Measurements from ENCODE around the gene ADGRG6.

ADGRG6 gene

GRCh38 chr6:142304241-142304640 is 2.4 kb downstream of the ADGRG6 start:
- DNase-seq (ENCODE audit: low read depth) = no peak
- H3K4me3 ChIP-seq (ENCODE audit: low read length) = no peak overlapping the region
- TF ChIP-seq CTCF (conservative IDR thresholded peaks at IDR 0.05; ENCODE audit: low read depth, low read length) = no peak

- no peak overlapping the region for H3K4me3 ChIP-seq (ENCODE audit: low read length)
- DNase-seq (ENCODE audit: low read depth) = no peak
- TF ChIP-seq CTCF (conservative IDR thresholded peaks at IDR 0.05; ENCODE audit: low read depth, low read length) = no peak
These were observed 4.9 kb downstream of the ADGRG6 start for GRCh38 chr6:142306736-142307135.

GRCh38 chr6:142307963-142308748 is 6.3 kb downstream of the ADGRG6 start:
- no peak for TF ChIP-seq CTCF (conservative IDR thresholded peaks at IDR 0.05; ENCODE audit: low read depth, low read length)

GRCh38 chr6:142309426-142309825 is 7.6 kb downstream of the ADGRG6 start:
- no peak overlapping the region for H3K4me3 ChIP-seq (ENCODE audit: low read length)
- no peak for DNase-seq (ENCODE audit: low read depth)
- TF ChIP-seq CTCF (conservative IDR thresholded peaks at IDR 0.05; ENCODE audit: low read depth, low read length) = no peak

More at GRCh38 chr6:142307963-142308748, 6.3 kb downstream of the ADGRG6 start:
- H3K4me3 ChIP-seq (ENCODE audit: low read length) = no peak overlapping the region
- no peak for DNase-seq (ENCODE audit: low read depth)

- no peak for TF ChIP-seq CTCF (conservative IDR thresholded peaks at IDR 0.05; ENCODE audit: low read depth, low read length)
- no peak for DNase-seq (ENCODE audit: low read depth)
- no peak overlapping the region for H3K4me3 ChIP-seq (ENCODE audit: low read length)
These were observed 11.5 kb downstream of the ADGRG6 start for GRCh38 chr6:142313284-142313683.

- H3K4me3 ChIP-seq (ENCODE audit: low read length) = no peak overlapping the region
- no peak for DNase-seq (ENCODE audit: low read depth)
- no peak for TF ChIP-seq CTCF (conservative IDR thresholded peaks at IDR 0.05; ENCODE audit: low read depth, low read length)
These were observed 15.1 kb downstream of the ADGRG6 start for GRCh38 chr6:142316791-142317368.

- no peak for DNase-seq (ENCODE audit: low read depth)
These were observed 16.9 kb downstream of the ADGRG6 start for GRCh38 chr6:142318714-142319113.

More at GRCh38 chr6:142318714-142319113, 16.9 kb downstream of the ADGRG6 start:
- TF ChIP-seq CTCF (conservative IDR thresholded peaks at IDR 0.05; ENCODE audit: low read depth, low read length) = no peak
- no peak overlapping the region for H3K4me3 ChIP-seq (ENCODE audit: low read length)
